ENCODE measurements around the gene NBEAL2.
"Not testable (repeated sequence)": the region's sequence is repeated elsewhere in the genome, so short reads cannot be mapped to it uniquely, and the experiment has no call there.

The NBEAL2 gene

GRCh38 chr3:47012342-47013230, 33.1 kb downstream of the NBEAL2 start:
- no peak for DNase-seq (ENCODE audit: low read depth)

GRCh38 chr3:47013231-47013630, 33.8 kb downstream of the NBEAL2 start:
- no peak for DNase-seq (ENCODE audit: low read depth)

DNA sequence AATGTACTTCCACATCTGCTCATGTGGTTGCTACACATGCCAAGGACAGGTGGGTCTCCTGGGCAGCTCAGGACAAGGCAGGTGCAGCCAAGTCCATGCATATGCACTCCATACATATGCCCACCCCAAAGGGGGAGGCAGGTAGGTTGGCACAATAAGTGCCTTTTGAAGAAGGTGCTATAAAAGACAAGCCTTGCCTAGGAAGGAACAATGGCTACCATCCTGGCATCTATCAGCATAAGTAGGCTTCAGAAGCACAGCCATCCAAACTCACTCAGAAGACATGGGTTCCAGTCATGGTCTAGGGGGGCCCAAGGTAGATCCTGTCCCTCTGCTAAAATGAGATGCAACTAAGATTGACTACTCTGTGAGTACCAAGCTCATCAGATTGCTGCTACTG, 34.6 kb downstream of the NBEAL2 start:
- no peak for DNase-seq (ENCODE audit: low read depth)

- no peak for DNase-seq (ENCODE audit: low read depth)
Observed at GRCh38 chr3:47015151-47015550, 35.7 kb downstream of the NBEAL2 start.

- no peak for DNase-seq (ENCODE audit: low read depth)
Observed at GRCh38 chr3:47016086-47016933, 36.8 kb downstream of the NBEAL2 start.

DNA sequence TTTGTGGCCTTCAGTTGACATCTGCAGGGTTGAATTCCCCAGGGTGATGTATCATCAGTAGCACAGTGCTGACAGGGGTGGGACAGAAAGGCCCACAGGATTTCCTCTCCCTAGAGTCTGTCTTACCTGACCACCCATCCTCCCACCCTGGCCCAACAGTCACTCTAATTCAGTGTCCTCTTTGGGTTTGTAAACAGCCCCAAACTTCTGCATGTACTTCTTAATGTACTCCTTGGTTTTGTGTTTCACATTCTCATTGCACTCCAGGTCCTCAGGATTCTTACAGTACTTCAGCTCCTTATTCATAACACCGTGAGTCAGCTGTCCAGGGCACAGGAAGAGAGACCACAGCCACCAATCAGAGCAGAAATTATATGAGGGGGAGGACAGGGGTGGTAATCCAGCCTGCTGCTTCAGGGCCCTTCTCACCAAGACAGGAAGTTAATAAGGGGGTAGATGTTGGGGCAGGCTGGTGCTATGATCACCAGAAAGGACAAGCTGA, 37.5 kb downstream of the NBEAL2 start:
- no peak for DNase-seq (ENCODE audit: low read depth)

DNA sequence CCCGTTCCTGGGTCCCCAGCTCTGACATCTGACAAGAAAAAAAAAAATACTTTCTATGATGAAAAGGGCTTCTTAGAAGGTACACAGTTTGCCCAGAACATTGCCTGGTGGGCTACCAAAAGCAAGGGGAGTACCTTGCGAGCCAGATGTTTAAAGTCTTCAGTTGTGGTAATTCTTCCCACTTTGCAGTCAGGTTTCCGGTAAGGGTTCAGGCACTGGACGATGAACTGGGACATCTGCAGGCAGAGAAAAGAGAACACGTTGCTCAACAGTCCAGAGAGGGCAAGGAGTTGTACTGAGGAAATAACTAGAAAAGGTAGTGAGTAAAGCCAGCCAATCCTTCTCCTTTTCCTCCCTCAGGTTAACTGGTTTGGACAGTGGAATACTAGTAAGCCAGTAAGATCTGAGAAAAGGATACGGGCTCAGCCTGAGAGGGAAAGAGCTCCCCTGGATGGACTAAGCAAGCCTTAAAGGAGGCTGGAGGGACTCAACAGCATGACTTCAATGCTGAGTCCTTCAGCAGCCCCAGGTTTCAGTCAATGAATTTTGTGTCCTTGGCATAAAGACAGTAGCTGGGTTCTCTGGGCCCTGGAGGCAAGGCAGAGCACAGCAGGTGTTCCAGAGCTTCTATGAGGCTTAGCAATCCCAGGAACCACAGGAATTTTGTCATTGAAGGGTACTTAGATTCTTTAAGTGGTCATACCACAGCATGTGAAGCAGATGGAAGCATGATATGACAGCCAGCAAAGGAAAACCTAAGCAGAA, 38.2 kb downstream of the NBEAL2 start:
- no peak for DNase-seq (ENCODE audit: low read depth)

DNA sequence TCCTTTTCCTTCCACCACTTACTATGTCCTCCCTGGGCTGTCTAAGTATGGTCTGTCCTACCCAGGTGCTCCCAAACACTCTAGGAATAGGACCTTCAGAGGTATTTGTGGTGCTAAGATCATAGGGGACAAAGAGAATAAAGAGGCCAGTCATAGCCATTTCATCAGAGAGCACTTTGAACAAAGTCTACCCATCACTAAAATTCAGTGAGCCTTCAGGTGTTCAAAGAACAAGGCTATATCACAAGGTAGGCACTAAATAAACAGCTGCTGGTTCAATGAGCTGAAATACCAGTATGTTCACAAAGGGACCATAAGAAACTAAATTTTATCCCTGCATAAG, 38.8 kb downstream of the NBEAL2 start:
- no peak for DNase-seq (ENCODE audit: low read depth)

DNA sequence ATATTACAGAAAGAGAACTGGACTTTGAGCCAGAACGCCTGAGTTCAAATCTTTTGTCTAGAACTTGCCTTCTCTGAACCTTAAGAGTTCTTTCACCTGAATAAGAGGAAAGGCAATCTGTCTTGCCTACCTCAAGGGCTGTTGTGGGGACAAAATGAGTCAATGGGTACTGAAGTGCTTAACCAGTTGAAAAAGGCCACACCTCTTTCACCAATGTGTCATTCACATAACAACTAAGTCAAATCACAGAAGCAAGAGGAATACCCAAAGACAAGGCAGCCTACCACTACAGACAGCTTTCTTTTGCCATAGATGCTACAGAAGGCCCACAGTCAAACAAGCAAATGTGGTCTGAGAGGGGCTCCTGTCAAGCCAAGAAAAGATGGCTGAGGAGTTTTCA, 39.7 kb downstream of the NBEAL2 start:
- no peak for DNase-seq (ENCODE audit: low read depth)

DNA sequence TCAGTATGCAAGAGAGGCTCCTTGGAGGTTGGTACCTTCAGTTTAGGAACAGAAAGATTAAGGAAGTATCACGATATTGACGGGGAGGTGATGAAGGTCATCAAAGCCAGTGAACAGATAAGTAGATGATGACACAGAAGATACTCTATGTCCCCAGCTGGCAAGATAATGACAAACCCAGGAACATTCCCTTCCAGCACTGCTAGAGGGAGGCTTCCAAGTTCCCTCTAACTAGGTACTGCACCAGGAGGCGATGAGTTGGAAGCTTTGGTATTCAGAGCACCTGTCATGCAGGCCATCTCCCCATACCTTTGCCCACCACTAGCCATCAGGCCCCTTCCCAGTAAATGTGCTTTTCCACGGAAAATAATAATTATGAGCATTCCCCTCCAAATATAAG, 40.8 kb downstream of the NBEAL2 start:
- no peak for DNase-seq (ENCODE audit: low read depth)

DNA sequence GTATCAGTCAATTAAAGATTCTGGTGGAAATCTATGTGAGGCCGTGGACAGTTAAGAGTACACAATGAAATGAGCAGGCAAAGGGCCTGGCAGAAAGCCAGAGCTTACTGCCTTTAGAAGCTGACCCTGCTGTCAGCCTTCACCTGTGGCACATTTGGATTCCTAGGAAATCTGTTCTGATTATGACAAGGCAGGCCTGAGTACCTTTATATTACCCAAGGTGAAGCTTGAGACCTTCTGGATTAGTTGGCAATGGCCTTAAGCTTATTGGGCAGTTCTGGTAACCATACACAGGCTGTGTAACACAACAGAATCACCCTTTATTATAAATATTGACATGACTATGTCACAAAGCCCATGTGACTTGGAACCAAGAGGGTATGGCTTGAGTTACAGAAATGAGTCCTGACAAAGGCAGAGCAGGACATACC, 43.2 kb downstream of the NBEAL2 start:
- DNase-seq (ENCODE audit: low read depth): no peak

DNA sequence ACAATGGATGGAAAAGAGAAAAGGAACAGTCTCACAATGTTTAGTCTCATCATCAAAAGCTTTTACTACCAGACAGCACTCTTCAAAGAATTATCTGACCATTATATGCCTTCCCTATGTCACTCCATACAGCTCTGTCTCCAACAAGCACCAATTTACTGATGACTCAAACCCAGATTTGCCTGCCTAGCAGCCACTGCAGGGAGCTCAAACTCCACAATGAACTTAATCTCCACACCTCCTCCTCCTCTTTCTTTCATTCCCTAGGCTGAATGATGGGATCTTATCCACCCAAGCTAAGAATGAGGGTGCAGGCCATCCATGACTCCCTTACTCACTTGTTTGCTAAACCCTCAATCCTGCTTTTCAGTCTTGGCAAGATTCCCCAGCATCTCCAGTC, 45.5 kb downstream of the NBEAL2 start:
- DNase-seq (ENCODE audit: low read depth): no peak

GRCh38 chr3:47026432-47026831, 47.0 kb downstream of the NBEAL2 start:
- DNase-seq (ENCODE audit: low read depth): not testable (repeated sequence)

DNA sequence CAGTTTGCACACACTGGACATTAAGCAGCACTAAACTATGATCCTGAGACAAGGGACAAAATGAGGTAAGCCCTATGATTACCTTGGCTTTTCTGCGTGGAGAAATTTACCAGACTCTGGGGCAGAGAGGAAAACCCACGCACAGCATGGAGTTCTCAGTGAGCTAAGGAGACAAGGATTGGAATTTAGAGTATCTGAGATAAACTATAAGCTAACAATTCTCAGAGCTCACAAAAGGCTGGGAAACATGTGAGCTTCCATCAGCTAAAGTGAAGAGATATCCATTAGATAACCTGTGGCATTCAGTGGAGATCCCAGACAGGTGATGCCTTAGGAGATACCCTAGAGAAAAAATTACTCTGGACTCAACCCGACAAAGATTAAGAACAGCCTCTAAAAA, 48.7 kb downstream of the NBEAL2 start:
- no peak for DNase-seq (ENCODE audit: low read depth)

DNA sequence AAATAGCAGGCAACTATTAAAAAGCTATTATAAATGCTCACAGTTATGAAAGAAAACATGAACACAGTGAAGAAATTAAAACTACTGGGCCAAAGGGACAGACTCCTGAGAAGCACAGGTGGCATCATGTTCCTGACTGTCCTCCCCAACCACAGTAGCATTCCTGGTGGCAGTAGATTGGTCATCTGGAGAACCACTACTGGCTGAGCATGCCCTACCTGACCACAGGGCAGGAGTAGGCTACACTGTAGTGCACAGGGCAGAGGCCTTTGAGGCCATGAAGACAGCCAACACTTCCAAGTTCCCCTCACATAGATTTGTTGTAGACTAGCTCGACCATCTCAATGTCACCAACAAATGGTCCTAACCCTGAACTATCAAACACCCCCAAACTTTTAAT, 49.2 kb downstream of the NBEAL2 start:
- no peak for DNase-seq (ENCODE audit: low read depth)

DNA sequence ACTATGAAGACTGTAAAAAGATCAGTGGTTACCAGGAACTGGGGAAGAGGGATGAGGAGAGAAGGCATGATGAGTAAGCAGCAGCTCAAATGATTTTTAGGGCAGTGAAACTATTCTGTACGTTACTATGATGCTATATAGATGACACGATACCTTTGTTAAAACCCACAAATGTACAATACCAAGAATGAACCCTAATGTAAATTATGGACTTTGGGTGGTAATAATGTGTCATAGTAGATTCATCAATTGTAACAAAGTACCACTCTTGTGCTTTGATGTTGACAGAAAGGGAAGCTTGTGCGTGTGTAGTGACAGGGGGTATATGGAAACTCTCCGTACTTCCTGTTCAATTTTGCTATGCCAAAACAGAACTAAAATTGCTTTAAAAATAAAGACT, 51.6 kb downstream of the NBEAL2 start:
- DNase-seq (ENCODE audit: low read depth): not testable (repeated sequence)

- DNase-seq (ENCODE audit: low read depth): no peak
Observed at GRCh38 chr3:47034868-47035489, 55.5 kb downstream of the NBEAL2 start.

DNA sequence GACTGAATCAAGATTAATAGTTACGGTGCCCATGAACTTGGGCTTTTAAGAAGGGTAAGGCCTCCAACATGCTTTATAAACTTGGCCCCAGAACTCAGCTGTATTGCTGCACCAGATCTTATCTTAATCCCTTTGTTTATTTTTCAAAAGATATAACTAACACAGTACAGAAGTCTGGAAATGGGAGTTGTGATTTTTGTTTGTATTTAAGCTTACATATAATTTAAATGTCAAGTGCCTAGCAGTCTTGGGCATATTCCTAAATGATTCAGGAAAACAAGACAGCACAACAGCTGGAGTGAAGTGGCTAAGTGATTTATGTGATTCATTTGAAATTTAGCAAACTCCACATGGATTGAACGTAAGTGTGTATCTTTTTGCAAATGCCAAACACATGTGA, 56.2 kb downstream of the NBEAL2 start:
- no peak for DNase-seq (ENCODE audit: low read depth)

GRCh38 chr3:47036145-47036544, 56.7 kb downstream of the NBEAL2 start:
- DNase-seq (ENCODE audit: low read depth): no peak

DNA sequence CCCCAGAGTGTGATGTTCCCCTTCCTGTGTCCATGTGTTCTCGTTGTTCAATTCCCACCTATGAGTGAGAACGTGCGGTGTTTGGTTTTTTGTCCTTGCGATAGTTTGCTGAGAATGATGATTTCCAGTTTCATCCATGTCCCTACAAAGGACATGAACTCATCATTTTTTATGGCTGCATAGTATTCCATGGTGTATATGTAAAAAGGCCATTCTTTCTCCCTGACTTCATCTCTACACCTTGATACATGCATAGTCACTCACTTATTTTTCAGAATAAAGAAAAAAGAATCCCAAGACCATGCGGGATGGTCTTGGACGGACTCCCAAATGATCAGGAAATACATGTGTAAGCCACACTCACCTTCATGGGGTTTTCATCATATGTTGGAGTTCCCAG, 57.8 kb downstream of the NBEAL2 start:
- DNase-seq (ENCODE audit: low read depth): not testable (repeated sequence)

DNA sequence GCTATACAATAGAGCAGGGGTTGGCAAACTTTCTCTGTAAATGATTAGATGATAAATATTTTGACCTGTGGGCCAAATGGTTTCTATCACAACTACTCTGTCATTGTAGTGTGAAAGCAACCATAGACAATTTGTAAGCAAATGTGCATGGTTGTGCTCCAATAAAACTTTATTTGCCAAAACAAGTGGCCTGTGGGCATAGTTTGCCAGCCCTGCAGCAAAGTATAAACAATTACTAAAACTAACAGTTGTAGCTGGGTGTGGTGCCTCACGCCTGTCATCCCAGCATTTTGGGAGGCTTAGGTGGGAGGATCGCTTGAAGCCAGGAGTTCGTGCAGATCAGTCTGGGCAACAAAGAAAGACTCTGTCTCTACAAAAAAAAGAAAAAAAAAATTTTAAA, 61.6 kb downstream of the NBEAL2 start:
- DNase-seq (ENCODE audit: low read depth): no peak
